ENCODE data around the gene ZNF236.

ZNF236 gene

GRCh38 chr18:76791642-76792041 lies 30.7 kb upstream of the ZNF236 start:
- TF ChIP-seq MAX (IDR thresholded peaks at IDR 0.05), result no peak
- no peak for TF ChIP-seq EP300 (IDR thresholded peaks at IDR 0.05; ENCODE audit: borderline replicate concordance)
- no peak for TF ChIP-seq FOXM1 (IDR thresholded peaks at IDR 0.05; ENCODE audit: borderline replicate concordance, low read depth)
- no peak for TF ChIP-seq EGR1 (IDR thresholded peaks at IDR 0.05)
- TF ChIP-seq, protein P1, sequence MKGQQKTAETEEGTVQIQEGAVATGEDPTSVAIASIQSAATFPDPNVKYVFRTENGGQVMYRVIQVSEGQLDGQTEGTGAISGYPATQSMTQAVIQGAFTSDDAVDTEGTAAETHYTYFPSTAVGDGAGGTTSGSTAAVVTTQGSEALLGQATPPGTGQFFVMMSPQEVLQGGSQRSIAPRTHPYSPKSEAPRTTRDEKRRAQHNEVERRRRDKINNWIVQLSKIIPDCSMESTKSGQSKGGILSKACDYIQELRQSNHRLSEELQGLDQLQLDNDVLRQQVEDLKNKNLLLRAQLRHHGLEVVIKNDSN (IDR thresholded peaks at IDR 0.05), result no peak
- TF ChIP-seq TCF12 (IDR thresholded peaks at IDR 0.05; ENCODE audit: low read depth), result no peak
- TF ChIP-seq ZBTB7A (IDR thresholded peaks at IDR 0.05; ENCODE audit: low read depth), result no peak
- no peak for TF ChIP-seq TEAD4 (IDR thresholded peaks at IDR 0.05)
- no peak for TF ChIP-seq CEBPB (IDR thresholded peaks at IDR 0.05)

GRCh38 chr18:76794326-76794725 lies 28.0 kb upstream of the ZNF236 start:
- TF ChIP-seq, protein P1 (IDR thresholded peaks at IDR 0.05), result no peak
- TF ChIP-seq REST (IDR thresholded peaks at IDR 0.05; ENCODE audit: low read depth) (no peak), RAD21 (IDR thresholded peaks at IDR 0.05; ENCODE audit: low read depth) (no peak), ZBTB7A (IDR thresholded peaks at IDR 0.05; ENCODE audit: low read depth) (no peak), TEAD4 (IDR thresholded peaks at IDR 0.05) (no peak), EGR1 (IDR thresholded peaks at IDR 0.05) (no peak), TAF1 (IDR thresholded peaks at IDR 0.05; ENCODE audit: low read depth) (no peak), FOXM1 (IDR thresholded peaks at IDR 0.05; ENCODE audit: borderline replicate concordance, low read depth) (no peak), CREB1 (IDR thresholded peaks at IDR 0.05; ENCODE audit: low read depth) (no peak), NFIC (IDR thresholded peaks at IDR 0.05) (no peak), MAX (IDR thresholded peaks at IDR 0.05) (no peak), TCF12 (IDR thresholded peaks at IDR 0.05; ENCODE audit: low read depth) (no peak), YY1 (IDR thresholded peaks at IDR 0.05; ENCODE audit: low read depth) (no peak), EP300 (IDR thresholded peaks at IDR 0.05; ENCODE audit: borderline replicate concordance) (no peak), CEBPB (IDR thresholded peaks at IDR 0.05) (no peak)

- no peak for TF ChIP-seq YY1 (IDR thresholded peaks at IDR 0.05; ENCODE audit: low read depth)
- peak; percentile 47; the same call in 1 of the 2 replicates for TF ChIP-seq TCF12 (IDR thresholded peaks at IDR 0.05; ENCODE audit: low read depth)
- TF ChIP-seq, protein P1 (IDR thresholded peaks at IDR 0.05), result no peak
- TF ChIP-seq REST (IDR thresholded peaks at IDR 0.05; ENCODE audit: low read depth), result no peak
- no peak for TF ChIP-seq FOXM1 (IDR thresholded peaks at IDR 0.05; ENCODE audit: borderline replicate concordance, low read depth)
- peak; percentile 79 for TF ChIP-seq RAD21 (IDR thresholded peaks at IDR 0.05; ENCODE audit: low read depth)
- no peak for TF ChIP-seq CEBPB (IDR thresholded peaks at IDR 0.05)
- no peak for TF ChIP-seq TEAD4 (IDR thresholded peaks at IDR 0.05)
- peak; percentile 57; the same call in 1 of the 2 replicates for TF ChIP-seq ZBTB7A (IDR thresholded peaks at IDR 0.05; ENCODE audit: low read depth)
- no peak for TF ChIP-seq EP300 (IDR thresholded peaks at IDR 0.05; ENCODE audit: borderline replicate concordance)
- peak; percentile 44; the same call in 1 of the 2 replicates for TF ChIP-seq MAX (IDR thresholded peaks at IDR 0.05)
- peak; percentile 41; the same call in 1 of the 2 replicates for TF ChIP-seq EGR1 (IDR thresholded peaks at IDR 0.05)
- TF ChIP-seq TAF1 (IDR thresholded peaks at IDR 0.05; ENCODE audit: low read depth), result no peak
- peak; percentile 7; the same call in 1 of the 2 replicates for TF ChIP-seq NFIC (IDR thresholded peaks at IDR 0.05)
These were observed 20.5 kb upstream of the ZNF236 start for GRCh38 chr18:76801567-76802505.

GRCh38 chr18:76803413-76803812 lies 18.9 kb upstream of the ZNF236 start:
- TF ChIP-seq EGR1 (IDR thresholded peaks at IDR 0.05) (no peak), EP300 (IDR thresholded peaks at IDR 0.05; ENCODE audit: borderline replicate concordance) (no peak), YY1 (IDR thresholded peaks at IDR 0.05; ENCODE audit: low read depth) (no peak), MAX (IDR thresholded peaks at IDR 0.05) (no peak), TAF1 (IDR thresholded peaks at IDR 0.05; ENCODE audit: low read depth) (no peak), RAD21 (IDR thresholded peaks at IDR 0.05; ENCODE audit: low read depth) (no peak), REST (IDR thresholded peaks at IDR 0.05; ENCODE audit: low read depth) (no peak)
- TF ChIP-seq, protein P1 (IDR thresholded peaks at IDR 0.05), result no peak

Data from Ishikawa (cell line).